ENCODE data around the gene ARL13A.

GRCh38 chrX:101009090-101009489 lies 39.6 kb downstream of the ARL13A start:
- TF ChIP-seq, protein P1, sequence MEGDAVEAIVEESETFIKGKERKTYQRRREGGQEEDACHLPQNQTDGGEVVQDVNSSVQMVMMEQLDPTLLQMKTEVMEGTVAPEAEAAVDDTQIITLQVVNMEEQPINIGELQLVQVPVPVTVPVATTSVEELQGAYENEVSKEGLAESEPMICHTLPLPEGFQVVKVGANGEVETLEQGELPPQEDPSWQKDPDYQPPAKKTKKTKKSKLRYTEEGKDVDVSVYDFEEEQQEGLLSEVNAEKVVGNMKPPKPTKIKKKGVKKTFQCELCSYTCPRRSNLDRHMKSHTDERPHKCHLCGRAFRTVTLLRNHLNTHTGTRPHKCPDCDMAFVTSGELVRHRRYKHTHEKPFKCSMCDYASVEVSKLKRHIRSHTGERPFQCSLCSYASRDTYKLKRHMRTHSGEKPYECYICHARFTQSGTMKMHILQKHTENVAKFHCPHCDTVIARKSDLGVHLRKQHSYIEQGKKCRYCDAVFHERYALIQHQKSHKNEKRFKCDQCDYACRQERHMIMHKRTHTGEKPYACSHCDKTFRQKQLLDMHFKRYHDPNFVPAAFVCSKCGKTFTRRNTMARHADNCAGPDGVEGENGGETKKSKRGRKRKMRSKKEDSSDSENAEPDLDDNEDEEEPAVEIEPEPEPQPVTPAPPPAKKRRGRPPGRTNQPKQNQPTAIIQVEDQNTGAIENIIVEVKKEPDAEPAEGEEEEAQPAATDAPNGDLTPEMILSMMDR (IDR thresholded peaks at IDR 0.05): no peak
- no peak for TF ChIP-seq POLR2A (IDR thresholded peaks at IDR 0.05)
